Measurements from ENCODE around the gene ANO3. TPM values are rescaled to one million over a fixed set of nuclear protein-coding genes. Genes with fewer than 3 reads are reported as not detected.

ANO3 gene
- polyA plus RNA-seq, 3 donors, result not detected

DNA sequence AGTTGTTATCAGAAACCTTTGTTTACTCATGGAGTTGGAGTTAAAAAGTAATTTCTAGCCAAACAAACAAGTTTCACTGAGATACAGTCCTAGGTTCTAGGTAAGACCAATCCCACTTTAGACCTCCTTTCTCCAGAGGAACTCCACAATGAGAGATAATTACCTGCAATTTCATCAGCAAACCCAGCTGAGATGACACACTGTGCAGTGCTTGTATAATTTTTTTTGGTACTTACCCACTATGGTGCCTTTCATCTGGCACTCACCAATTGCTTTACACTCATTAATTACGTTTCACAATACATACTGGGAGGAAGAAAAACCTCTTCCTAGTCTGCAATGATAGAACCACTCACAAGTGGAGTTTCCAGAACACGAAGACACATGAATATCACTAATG lies 242.0 kb downstream of the ANO3 start:
- no peak overlapping the region for H3K9ac ChIP-seq (ENCODE audit: insufficient read depth, low read length, poor library complexity, severe bottlenecking)
- H3K36me3 Mint-ChIP-seq, result no peaks in the 10 kb centered on the region
- H3K4me3 Mint-ChIP-seq, result no peak overlapping the region
- H3K27ac Mint-ChIP-seq, result no peak overlapping the region
- TF ChIP-seq, protein P1, sequence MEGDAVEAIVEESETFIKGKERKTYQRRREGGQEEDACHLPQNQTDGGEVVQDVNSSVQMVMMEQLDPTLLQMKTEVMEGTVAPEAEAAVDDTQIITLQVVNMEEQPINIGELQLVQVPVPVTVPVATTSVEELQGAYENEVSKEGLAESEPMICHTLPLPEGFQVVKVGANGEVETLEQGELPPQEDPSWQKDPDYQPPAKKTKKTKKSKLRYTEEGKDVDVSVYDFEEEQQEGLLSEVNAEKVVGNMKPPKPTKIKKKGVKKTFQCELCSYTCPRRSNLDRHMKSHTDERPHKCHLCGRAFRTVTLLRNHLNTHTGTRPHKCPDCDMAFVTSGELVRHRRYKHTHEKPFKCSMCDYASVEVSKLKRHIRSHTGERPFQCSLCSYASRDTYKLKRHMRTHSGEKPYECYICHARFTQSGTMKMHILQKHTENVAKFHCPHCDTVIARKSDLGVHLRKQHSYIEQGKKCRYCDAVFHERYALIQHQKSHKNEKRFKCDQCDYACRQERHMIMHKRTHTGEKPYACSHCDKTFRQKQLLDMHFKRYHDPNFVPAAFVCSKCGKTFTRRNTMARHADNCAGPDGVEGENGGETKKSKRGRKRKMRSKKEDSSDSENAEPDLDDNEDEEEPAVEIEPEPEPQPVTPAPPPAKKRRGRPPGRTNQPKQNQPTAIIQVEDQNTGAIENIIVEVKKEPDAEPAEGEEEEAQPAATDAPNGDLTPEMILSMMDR (IDR thresholded peaks at IDR 0.05), result no peak
- no peak overlapping the region for H3K27ac ChIP-seq (ENCODE audit: low read depth in 1 of 2, low read length in 2 of 2)
- DNase-seq, result no peak
- intact Hi-C loops (cut with micrococcal nuclease), result no loop called here
- WGBS (ENCODE audit: insufficient coverage), result 57% methylated on average over 1 of the region's 2 CpGs
- H2AFZ ChIP-seq (ENCODE audit: insufficient read depth, low read depth, low read length, poor library complexity, severe bottlenecking), result no peak overlapping the region
- H3K4me3 ChIP-seq (replicated peaks in 1 of 3; ENCODE audit: low read depth in 2 of 3, low read length in 3 of 3), result no peak overlapping the region
- H4K20me1 ChIP-seq (ENCODE audit: insufficient read depth, low read length), result no peaks in the 10 kb centered on the region
- no peaks in the 10 kb centered on the region for H3K36me3 ChIP-seq (replicated peaks in 1 of 2; ENCODE audit: control insufficient read depth in 1 of 2, insufficient read depth in 2 of 2, low read length in 2 of 2)
- H3K9me3 Mint-ChIP-seq, result no peaks in the 10 kb centered on the region
- no peaks in the 10 kb centered on the region for H3K4me1 Mint-ChIP-seq
- H3K79me2 ChIP-seq (ENCODE audit: insufficient read depth, low read length), result no peaks in the 10 kb centered on the region
- no peaks in the 10 kb centered on the region for H3K9me3 ChIP-seq (replicated peaks in 1 of 2; ENCODE audit: control insufficient read depth in 1 of 2, insufficient read depth in 1 of 2, low read length in 2 of 2)
- H3K4me2 ChIP-seq (replicated peaks; ENCODE audit: extremely low read depth, low read length, poor library complexity, severe bottlenecking), result no peak overlapping the region
- no peaks in the 10 kb centered on the region for H3K4me1 ChIP-seq (ENCODE audit: control insufficient read depth in 1 of 2, insufficient read depth in 2 of 2, low read length in 2 of 2)
- no peaks in the 10 kb centered on the region for H3K27me3 Mint-ChIP-seq (ENCODE audit: low read depth in 3 of 3)
- no peaks in the 10 kb centered on the region for H3K27me3 ChIP-seq (ENCODE audit: control insufficient read depth in 2 of 2, insufficient read depth in 2 of 2, low read length in 2 of 2)

DNA sequence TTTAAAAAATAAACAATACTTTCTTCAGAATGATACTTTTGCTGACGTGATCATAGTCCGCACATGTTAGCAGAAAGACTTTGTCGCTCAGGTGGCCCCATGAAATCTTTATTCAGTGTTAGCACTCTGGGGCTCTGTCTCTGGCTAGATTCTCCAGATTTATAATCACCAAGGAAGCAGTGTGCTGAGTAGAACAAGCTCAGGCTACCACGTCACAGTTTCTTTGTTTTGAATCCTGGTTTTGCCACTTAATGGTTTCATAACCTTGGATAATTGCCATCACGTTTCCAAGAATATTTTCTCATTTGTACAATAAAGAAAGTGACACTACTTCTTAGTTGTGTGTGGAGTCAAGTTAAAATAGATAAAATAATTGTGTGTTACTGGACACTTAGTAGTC lies 244.0 kb downstream of the ANO3 start:
- H3K4me3 Mint-ChIP-seq, result no peak overlapping the region
- no peaks in the 10 kb centered on the region for H3K9me3 Mint-ChIP-seq
- Histone ChIP-seq H3K9me3 (replicated peaks in 1 of 2; ENCODE audit: control insufficient read depth in 1 of 2, insufficient read depth in 1 of 2, low read length in 2 of 2) (no peaks in the 10 kb centered on the region), H3K4me3 (replicated peaks in 1 of 3; ENCODE audit: low read depth in 2 of 3, low read length in 3 of 3) (no peak overlapping the region), H3K79me2 (ENCODE audit: insufficient read depth, low read length) (no peaks in the 10 kb centered on the region), H2AFZ (ENCODE audit: insufficient read depth, low read depth, low read length, poor library complexity, severe bottlenecking) (no peak overlapping the region), H3K27me3 (ENCODE audit: control insufficient read depth in 2 of 2, insufficient read depth in 2 of 2, low read length in 2 of 2) (no peaks in the 10 kb centered on the region), H3K9ac (ENCODE audit: insufficient read depth, low read length, poor library complexity, severe bottlenecking) (no peak overlapping the region), H3K4me1 (ENCODE audit: control insufficient read depth in 1 of 2, insufficient read depth in 2 of 2, low read length in 2 of 2) (no peaks in the 10 kb centered on the region), H3K4me2 (replicated peaks; ENCODE audit: extremely low read depth, low read length, poor library complexity, severe bottlenecking) (no peak overlapping the region), H4K20me1 (ENCODE audit: insufficient read depth, low read length) (no peaks in the 10 kb centered on the region), H3K27ac (ENCODE audit: low read depth in 1 of 2, low read length in 2 of 2) (no peak overlapping the region), H3K36me3 (replicated peaks in 1 of 2; ENCODE audit: control insufficient read depth in 1 of 2, insufficient read depth in 2 of 2, low read length in 2 of 2) (no peaks in the 10 kb centered on the region)
- no peaks in the 10 kb centered on the region for H3K27me3 Mint-ChIP-seq (ENCODE audit: low read depth in 3 of 3)
- intact Hi-C loops (cut with micrococcal nuclease), result no loop called here
- TF ChIP-seq, protein P1 (IDR thresholded peaks at IDR 0.05), result no peak
- H3K36me3 Mint-ChIP-seq, result no peaks in the 10 kb centered on the region
- H3K4me1 Mint-ChIP-seq, result no peaks in the 10 kb centered on the region
- H3K27ac Mint-ChIP-seq, result no peak overlapping the region
- WGBS (ENCODE audit: insufficient coverage), result 100% methylated on average over 3 of the region's 5 CpGs
- DNase-seq, result no peak
